ENCODE data around the gene PTPRM. TPM values are rescaled to one million over a fixed set of nuclear protein-coding genes. Genes with fewer than 3 reads are reported as not detected.

Gene PTPRM
- total RNA-seq, 1 experiment from 2014 or later, result not detected

DNA sequence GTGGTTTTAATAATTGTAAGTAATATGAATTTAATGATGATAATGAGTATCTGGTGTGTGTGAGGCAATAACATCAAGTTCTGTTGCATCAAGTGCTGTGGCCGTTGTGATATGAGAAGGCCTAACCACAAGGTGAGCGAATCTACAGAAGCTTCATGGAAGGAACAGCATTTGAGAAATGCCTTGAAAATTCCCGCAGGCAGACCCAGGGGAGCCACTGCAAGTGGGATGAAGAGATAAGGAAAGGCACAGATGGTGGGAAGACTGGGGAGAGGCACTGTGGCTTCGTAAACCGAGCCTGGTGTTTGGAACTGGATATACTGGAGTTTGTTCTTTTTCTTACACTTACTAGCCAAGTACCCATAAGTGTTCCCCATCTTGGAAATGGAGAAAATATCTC, 357.5 kb downstream of the PTPRM start:
- Histone ChIP-seq H3K27me3 (replicated peaks; ENCODE audit: insufficient read depth, low read depth, low read length, poor library complexity) (no peaks in the 10 kb centered on the region), H3K4me1 (ENCODE audit: insufficient read depth, low read length, poor library complexity, severe bottlenecking) (no peaks in the 10 kb centered on the region), H3K4me3 (ENCODE audit: low read depth, low read length, poor library complexity, severe bottlenecking) (no peak overlapping the region), H3K36me3 (ENCODE audit: insufficient read depth, low read length, poor library complexity, severe bottlenecking) (no peaks in the 10 kb centered on the region), H3K9me3 (ENCODE audit: low read depth, low read length, poor library complexity, severe bottlenecking) (peaks cover 17% of the 10 kb centered on the region), H3K27ac (ENCODE audit: low read depth, low read length, poor library complexity, severe bottlenecking) (no peak overlapping the region)
- ChIA-PET POLR2A (ENCODE audit: low non-redundant PET) (no interaction called here), CTCF (no interaction called here)
- TF ChIP-seq, protein P1, sequence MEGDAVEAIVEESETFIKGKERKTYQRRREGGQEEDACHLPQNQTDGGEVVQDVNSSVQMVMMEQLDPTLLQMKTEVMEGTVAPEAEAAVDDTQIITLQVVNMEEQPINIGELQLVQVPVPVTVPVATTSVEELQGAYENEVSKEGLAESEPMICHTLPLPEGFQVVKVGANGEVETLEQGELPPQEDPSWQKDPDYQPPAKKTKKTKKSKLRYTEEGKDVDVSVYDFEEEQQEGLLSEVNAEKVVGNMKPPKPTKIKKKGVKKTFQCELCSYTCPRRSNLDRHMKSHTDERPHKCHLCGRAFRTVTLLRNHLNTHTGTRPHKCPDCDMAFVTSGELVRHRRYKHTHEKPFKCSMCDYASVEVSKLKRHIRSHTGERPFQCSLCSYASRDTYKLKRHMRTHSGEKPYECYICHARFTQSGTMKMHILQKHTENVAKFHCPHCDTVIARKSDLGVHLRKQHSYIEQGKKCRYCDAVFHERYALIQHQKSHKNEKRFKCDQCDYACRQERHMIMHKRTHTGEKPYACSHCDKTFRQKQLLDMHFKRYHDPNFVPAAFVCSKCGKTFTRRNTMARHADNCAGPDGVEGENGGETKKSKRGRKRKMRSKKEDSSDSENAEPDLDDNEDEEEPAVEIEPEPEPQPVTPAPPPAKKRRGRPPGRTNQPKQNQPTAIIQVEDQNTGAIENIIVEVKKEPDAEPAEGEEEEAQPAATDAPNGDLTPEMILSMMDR (conservative IDR thresholded peaks at IDR 0.05; ENCODE audit: low read depth, low read length), result no peak
- no peak for TF ChIP-seq EZH2 (IDR thresholded peaks at IDR 0.05; ENCODE audit: borderline replicate concordance, low read depth, low read length, poor library complexity, severe bottlenecking)
- BruUV-seq (replicated peaks), result no TSS peak
- intact Hi-C loops (cut with micrococcal nuclease; ENCODE audit: unreplicated experiment), result no loop called here
- DNase-seq (ENCODE audit: low spot score), result no peak

DNA sequence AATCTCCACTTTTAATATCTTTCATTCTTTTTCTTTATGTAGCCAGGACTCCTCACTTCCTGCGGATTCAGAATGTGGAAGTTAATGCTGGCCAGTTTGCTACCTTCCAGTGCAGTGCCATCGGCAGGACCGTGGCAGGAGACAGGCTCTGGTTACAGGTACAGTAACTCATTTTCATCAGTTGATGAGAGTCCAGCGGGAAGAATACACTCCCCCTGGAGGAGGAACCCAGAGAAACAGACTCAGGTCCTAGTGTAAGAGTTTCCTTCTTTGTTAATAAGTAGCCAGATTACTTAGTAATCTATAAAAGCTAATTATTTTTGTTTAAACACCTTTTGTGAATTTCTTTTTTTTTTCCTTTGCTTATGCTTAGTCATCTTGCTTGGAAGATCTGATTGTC, 359.4 kb downstream of the PTPRM start:
- Histone ChIP-seq H3K4me3 (ENCODE audit: low read depth, low read length, poor library complexity, severe bottlenecking) (no peak overlapping the region), H3K36me3 (ENCODE audit: insufficient read depth, low read length, poor library complexity, severe bottlenecking) (no peaks in the 10 kb centered on the region), H3K27ac (ENCODE audit: low read depth, low read length, poor library complexity, severe bottlenecking) (no peak overlapping the region), H3K9me3 (ENCODE audit: low read depth, low read length, poor library complexity, severe bottlenecking) (peaks cover 13% of the 10 kb centered on the region), H3K27me3 (replicated peaks; ENCODE audit: insufficient read depth, low read depth, low read length, poor library complexity) (no peaks in the 10 kb centered on the region), H3K4me1 (ENCODE audit: insufficient read depth, low read length, poor library complexity, severe bottlenecking) (no peaks in the 10 kb centered on the region)
- POLR2A ChIA-PET (ENCODE audit: low non-redundant PET), result no interaction called here
- CTCF ChIA-PET, result no interaction called here
- no TSS peak for BruUV-seq (replicated peaks)
- intact Hi-C loops (cut with micrococcal nuclease; ENCODE audit: unreplicated experiment), result no loop called here
- TF ChIP-seq, protein P1 (conservative IDR thresholded peaks at IDR 0.05; ENCODE audit: low read depth, low read length), result no peak
- DNase-seq (ENCODE audit: low spot score), result no peak

DNA sequence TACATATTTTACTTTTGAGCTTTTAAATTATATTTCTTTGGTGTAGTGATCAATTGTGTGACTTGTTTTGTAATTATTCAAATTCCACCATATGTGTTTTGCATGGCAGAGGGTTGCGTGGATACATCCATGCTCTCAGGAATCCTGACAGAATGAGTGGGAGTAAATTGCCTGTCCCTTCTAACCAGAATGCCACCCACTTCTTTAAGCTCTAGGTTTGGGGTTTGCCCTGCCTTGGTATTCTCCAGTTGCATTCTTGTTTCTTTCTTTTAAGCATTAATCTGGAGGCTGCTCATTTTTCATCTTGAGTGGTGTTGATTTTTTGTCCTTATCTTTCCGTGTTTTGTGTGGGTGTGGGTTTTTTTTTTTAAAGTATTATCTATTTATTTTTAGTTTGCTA, 360.0 kb downstream of the PTPRM start:
- no peak for DNase-seq (ENCODE audit: low spot score)
- H3K4me1 ChIP-seq (ENCODE audit: insufficient read depth, low read length, poor library complexity, severe bottlenecking), result no peaks in the 10 kb centered on the region
- H3K27me3 ChIP-seq (replicated peaks; ENCODE audit: insufficient read depth, low read depth, low read length, poor library complexity), result no peaks in the 10 kb centered on the region
- H3K36me3 ChIP-seq (ENCODE audit: insufficient read depth, low read length, poor library complexity, severe bottlenecking), result no peaks in the 10 kb centered on the region
- BruUV-seq (replicated peaks), result no TSS peak
- H3K27ac ChIP-seq (ENCODE audit: low read depth, low read length, poor library complexity, severe bottlenecking), result no peak overlapping the region
- H3K9me3 ChIP-seq (ENCODE audit: low read depth, low read length, poor library complexity, severe bottlenecking), result peaks cover 13% of the 10 kb centered on the region
- ChIA-PET CTCF (no interaction called here), POLR2A (ENCODE audit: low non-redundant PET) (no interaction called here)
- TF ChIP-seq, protein P1 (conservative IDR thresholded peaks at IDR 0.05; ENCODE audit: low read depth, low read length), result no peak
- no peak for TF ChIP-seq EZH2 (IDR thresholded peaks at IDR 0.05; ENCODE audit: borderline replicate concordance, low read depth, low read length, poor library complexity, severe bottlenecking)
- intact Hi-C loops (cut with micrococcal nuclease; ENCODE audit: unreplicated experiment), result no loop called here
- no peak overlapping the region for H3K4me3 ChIP-seq (ENCODE audit: low read depth, low read length, poor library complexity, severe bottlenecking)
